Measurements from ENCODE around the gene C2. TPM values are rescaled to one million over a fixed set of nuclear protein-coding genes. Genes with fewer than 3 reads are reported as not detected.

Gene C2
- not detected in 2 replicates for total RNA-seq

DNA sequence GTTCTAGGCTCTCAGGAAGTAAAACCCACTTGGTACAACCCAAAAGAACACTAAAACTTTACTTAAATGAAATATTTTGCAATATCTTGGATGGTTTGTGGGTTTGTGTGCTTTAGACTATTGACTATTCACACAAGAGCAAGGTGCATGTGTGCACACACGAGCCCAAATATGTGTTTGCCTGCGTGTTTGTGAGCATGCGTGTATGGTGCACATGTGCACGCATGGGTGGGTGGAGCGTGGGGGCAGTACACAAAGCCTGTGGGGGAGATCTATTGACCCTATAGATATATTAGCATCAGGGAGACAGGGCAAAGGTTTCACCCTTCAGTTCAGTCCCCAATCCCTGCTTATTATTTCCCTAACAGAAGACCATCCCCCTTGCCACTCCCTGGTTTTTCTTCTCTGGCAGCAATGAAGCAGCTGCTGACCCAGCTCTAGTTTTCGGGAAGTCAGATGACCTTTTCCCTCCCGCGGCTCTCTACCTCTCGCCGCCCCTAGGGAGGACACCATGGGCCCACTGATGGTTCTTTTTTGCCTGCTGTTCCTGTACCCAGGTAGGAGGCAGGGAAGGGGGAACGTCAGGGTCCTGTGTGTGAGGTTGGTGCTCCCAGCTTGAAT is at the start of gene C2:
C2 (plus strand) TSS at position 476 of the 621 bp plus-strand sequence; CDS start at position 512, 36 bp downstream.

DNA sequence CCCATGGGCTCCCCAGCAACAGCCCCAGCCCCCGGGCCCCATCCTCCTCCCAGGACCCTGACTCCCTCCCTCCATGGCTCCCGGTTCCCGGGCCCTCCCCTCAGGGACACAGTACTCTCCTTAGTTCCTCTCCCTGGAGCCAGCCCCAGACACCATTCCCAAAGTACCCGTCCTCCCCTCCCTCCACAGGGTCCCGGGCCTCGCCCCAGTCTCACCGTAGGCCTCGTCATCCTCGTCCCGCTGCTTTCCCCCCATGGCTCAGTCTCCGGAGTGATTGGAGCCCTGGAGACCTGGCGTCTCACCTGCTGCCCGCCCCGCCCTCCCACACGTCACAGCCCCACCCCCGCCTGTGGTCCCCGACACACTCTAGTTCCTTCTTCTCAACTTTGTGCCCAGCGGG is 48.8 kb upstream of the C2 start, which contains the start of gene SLC44A4:
SLC44A4 (minus strand) TSS at position 272 of the 400 bp plus-strand sequence; CDS start at position 255, 17 bp downstream.

GRCh38 chr6:31897612-31898382 is 29.7 kb upstream of the C2 start, which contains the start of gene EHMT2:
TSS of gene EHMT2 (minus strand) at chr6:31897698. CDS start at chr6:31897677, 21 bp downstream.

DNA sequence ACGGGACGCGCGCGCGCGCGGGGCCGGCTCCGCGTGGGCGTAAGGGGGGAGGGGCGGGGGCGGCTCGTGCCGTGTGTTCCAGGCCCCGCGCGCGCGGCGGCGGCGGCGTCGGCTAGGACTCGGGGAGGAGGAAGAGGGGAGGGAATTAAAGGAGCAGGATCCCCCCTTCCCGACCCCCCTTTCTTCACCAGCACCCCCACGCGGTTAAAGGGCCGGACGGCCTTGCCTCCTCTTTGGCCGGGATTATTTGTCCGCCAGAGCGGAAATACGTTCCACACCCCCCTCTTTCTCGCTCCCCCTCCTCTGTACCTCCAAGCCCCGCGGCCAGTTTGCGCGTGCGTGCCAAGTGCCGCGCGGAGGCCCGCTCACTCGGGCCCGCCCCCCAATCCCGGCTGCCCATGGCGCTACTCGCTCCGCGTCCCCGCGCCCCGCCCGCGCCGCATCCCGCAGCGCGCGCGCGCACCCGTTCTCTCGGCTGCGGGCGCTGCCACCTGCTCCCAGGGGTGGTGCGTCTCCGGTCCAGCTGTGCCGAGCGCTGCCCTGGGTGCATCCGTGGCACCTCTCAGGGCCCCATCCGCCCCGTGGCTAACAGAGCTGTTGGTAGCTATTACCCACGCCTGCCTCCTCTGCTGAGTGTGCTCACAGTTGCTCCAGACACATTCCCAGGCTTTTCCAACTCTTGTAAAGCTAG is 25.4 kb upstream of the C2 start, which contains the start of gene ZBTB12:
ZBTB12 (minus strand) TSS at position 134 of the 691 bp plus-strand sequence. CDS start 781 bp downstream, outside the sequence.

DNA sequence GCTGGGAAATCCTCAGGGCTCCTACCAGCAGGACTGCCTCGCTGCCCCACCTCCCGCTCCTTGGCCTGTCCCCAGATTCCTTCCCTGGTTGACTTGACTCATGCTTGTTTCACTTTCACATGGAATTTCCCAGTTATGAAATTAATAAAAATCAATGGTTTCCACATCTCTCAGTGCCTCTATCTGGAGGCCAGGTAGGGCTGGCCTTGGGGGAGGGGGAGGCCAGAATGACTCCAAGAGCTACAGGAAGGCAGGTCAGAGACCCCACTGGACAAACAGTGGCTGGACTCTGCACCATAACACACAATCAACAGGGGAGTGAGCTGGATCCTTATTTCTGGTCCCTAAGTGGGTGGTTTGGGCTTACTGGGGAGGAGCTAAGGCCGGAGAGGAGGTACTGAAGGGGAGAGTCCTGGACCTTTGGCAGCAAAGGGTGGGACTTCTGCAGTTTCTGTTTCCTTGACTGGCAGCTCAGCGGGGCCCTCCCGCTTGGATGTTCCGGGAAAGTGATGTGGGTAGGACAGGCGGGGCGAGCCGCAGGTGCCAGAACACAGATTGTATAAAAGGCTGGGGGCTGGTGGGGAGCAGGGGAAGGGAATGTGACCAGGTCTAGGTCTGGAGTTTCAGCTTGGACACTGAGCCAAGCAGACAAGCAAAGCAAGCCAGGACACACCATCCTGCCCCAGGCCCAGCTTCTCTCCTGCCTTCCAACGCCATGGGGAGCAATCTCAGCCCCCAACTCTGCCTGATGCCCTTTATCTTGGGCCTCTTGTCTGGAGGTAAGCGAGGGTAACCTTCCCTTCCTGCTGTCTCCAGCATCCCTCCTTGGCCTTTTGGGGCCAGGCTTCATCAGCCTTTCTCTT is 18.2 kb downstream of the C2 start, which contains the start of gene CFB:
CFB (plus strand) TSS at position 589 of the 863 bp plus-strand sequence; CDS start at position 716, 127 bp downstream.

DNA sequence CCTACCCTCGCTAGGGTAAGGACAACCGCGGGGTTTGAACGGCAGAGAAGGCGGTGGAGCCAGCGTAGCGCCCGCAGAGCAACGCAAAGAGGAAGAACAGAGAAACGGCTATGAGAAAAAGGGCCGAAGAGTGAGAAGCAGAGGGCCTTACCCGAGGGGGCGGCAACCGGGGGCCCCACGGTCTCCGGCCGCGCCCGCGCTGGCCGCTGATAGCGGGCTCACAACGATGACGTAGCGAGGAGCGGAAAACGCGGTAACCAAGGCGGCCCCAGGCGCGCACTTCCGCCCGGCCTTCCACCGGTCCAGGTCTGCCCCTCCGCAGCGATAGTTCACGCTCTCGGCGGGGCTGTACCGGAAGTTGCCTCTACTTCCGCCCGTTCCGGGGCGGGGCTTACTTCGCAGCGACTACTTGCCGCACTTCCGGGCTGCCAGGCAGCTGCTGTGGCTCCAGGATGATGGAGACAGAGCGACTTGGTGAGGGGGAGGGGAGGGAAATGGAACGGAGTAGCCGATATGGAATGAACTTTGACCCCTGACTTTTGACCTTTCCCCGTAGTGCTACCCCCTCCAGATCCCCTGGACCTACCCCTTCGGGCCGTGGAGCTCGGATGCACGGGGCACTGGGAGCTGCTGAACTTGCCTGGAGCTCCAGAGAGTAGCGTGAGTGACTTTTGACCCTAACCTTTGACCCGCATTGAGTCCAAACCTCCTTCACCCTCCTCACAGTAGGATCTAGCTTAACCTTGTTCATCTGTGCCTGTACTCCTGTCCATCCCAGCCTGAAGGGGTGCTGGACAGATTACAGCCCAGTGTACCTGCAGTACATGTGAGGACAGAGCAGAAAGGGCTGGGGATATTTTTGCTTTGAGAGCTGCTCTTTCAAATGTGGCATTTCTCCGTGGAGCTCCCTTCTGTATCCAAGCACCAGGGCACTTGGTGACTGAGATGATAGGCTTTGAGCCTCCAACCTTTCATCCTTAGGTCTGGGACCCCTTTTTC is 31.5 kb downstream of the C2 start, which contains the start of the genes NELFE and SKIC2:
NELFE (minus strand) TSS at position 231 of the 999 bp plus-strand sequence. CDS start 525 bp downstream, outside the sequence.
SKIC2 (plus strand) TSS at position 435 of the 999 bp plus-strand sequence; CDS start at position 453, 18 bp downstream.

DNA sequence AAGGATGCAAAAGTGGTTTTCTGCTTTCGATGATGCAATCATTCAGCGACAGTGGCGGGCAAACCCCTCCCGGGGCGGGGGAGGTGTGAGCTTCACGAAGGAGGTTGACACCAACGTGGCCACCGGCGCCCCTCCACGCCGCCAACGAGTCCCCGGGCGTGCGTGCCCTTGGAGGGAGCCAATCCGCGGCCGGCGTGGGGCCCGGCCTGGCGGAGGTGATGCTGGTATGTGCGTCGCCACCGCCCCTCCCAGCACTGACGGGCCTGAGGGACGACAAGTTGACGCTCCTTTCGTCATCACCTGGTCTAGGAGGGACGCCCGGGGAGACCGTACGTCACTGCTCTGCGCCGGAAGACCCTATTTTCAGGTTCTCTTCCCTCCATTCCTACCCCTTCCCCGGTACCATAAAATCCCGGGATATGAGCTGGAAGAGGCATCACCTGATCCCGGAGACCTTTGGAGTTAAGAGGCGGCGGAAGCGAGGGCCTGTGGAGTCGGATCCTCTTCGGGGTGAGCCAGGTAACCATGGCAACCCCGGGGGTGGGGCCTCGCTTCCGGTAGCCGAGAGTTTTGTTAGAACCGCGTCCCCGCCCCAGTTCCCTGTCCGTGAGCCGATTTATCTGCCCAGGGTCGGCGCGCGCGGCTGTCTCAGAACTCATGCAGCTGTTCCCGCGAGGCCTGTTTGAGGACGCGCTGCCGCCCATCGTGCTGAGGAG is 44.6 kb downstream of the C2 start, which contains the start of gene DXO:
DXO (minus strand) TSS at position 146 of the 716 bp plus-strand sequence. CDS start 463 bp downstream, outside the sequence.

DNA sequence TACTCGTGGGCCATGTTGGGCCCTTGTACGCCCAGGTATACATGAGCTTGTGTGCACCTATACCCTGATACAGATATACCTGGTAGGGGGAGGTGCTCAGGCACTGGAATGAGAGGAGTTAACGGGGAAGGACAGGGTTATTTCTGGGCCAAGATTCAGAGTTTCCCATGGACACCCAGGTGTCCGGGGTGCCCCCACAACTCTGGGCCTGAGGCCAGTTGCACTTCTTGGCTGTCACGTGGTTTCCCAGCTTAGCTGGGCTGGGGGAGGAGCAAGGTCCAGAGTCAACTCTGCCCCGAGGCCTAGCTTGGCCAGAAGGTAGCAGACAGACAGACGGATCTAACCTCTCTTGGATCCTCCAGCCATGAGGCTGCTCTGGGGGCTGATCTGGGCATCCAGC is 54.2 kb downstream of the C2 start, which contains the start of gene C4A:
C4A (plus strand) TSS at position 314 of the 400 bp plus-strand sequence; CDS start at position 365, 51 bp downstream.

Other genes starting within 250 kb of the C2 start
- gene LY6G5C, start 246.7 kb upstream of the C2 start, total RNA-seq, result 0.70 and 0.76 TPM in 2 replicates
- gene ABHD16A, start 224.4 kb upstream of the C2 start, total RNA-seq, result 24.0 and 27.8 TPM in 2 replicates
- gene LY6G6F, start 220.9 kb upstream of the C2 start, total RNA-seq, result not detected in 2 replicates
- gene LY6G6D, start 212.4 kb upstream of the C2 start, total RNA-seq, result not detected in 2 replicates
- gene LY6G6C, start 206.0 kb upstream of the C2 start, total RNA-seq, result 0.15 TPM in 1 of 2 replicates, not detected in the other
- not detected in 2 replicates for gene MPIG6B, start 204.3 kb upstream of the C2 start, total RNA-seq
- 9.5 and 16.1 TPM in 2 replicates for gene DDAH2, start 198.4 kb upstream of the C2 start, total RNA-seq
- gene CLIC1, start 191.2 kb upstream of the C2 start, total RNA-seq, result 805 and 887 TPM in 2 replicates
- 6.2 and 7.4 TPM in 2 replicates for gene MSH5, start 187.7 kb upstream of the C2 start, total RNA-seq
- gene SAPCD1, start 165.1 kb upstream of the C2 start, total RNA-seq, result 0.70 and 1.5 TPM in 2 replicates
- gene VWA7, start 150.4 kb upstream of the C2 start, total RNA-seq, result 0.19 and 0.86 TPM in 2 replicates
- gene VARS1, start 132.0 kb upstream of the C2 start, total RNA-seq, result 84.7 and 118 TPM in 2 replicates
- 95.7 and 134 TPM in 2 replicates for gene LSM2, start 120.8 kb upstream of the C2 start, total RNA-seq
- 0.53 and 0.62 TPM in 2 replicates for gene HSPA1L, start 112.4 kb upstream of the C2 start, total RNA-seq
- 37.6 and 59.1 TPM in 2 replicates for gene HSPA1A, start 112.2 kb upstream of the C2 start, total RNA-seq
- 76.1 and 133 TPM in 2 replicates for gene HSPA1B, start 100.0 kb upstream of the C2 start, total RNA-seq
- gene NEU1, start 64.9 kb upstream of the C2 start, total RNA-seq, result 33.3 and 33.7 TPM in 2 replicates
- 0.04 TPM in 1 of 2 replicates, not detected in the other for gene SLC44A4, start 48.7 kb upstream of the C2 start, total RNA-seq
- gene EHMT2, start 30.0 kb upstream of the C2 start, total RNA-seq, result 22.2 and 24.5 TPM in 2 replicates
- 0.30 and 0.39 TPM in 2 replicates for gene ZBTB12, start 25.6 kb upstream of the C2 start, total RNA-seq
- gene CFB, start 18.4 kb downstream of the C2 start, total RNA-seq, result 1.2 and 3.4 TPM in 2 replicates
- 129 and 171 TPM in 2 replicates for gene NELFE, start 31.3 kb downstream of the C2 start, total RNA-seq
- gene SKIC2, start 31.5 kb downstream of the C2 start, total RNA-seq, result 34.5 and 47.2 TPM in 2 replicates
- 17.2 and 20.9 TPM in 2 replicates for gene DXO, start 44.4 kb downstream of the C2 start, total RNA-seq
- 1.7 and 3.4 TPM in 2 replicates for gene C4A, start 54.3 kb downstream of the C2 start, total RNA-seq
- gene C4B, start 87.1 kb downstream of the C2 start, total RNA-seq, result 1.2 and 2.4 TPM in 2 replicates
- gene CYP21A2, start 110.7 kb downstream of the C2 start, total RNA-seq, result not detected in 2 replicates
- 0.23 and 0.30 TPM in 2 replicates for gene TNXB, start 181.6 kb downstream of the C2 start, total RNA-seq
- 16.0 and 22.0 TPM in 2 replicates for gene ATF6B, start 200.5 kb downstream of the C2 start, total RNA-seq
- gene FKBPL, start 202.6 kb downstream of the C2 start, total RNA-seq, result 4.5 and 7.8 TPM in 2 replicates
- gene PRRT1, start 224.2 kb downstream of the C2 start, total RNA-seq, result not detected in 2 replicates
- gene PPT2, start 226.4 kb downstream of the C2 start, total RNA-seq, result 14.3 and 17.5 TPM in 2 replicates
- 0.57 and 1.0 TPM in 2 replicates for gene EGFL8, start 236.9 kb downstream of the C2 start, total RNA-seq
- 49.2 and 63.7 TPM in 2 replicates for gene AGPAT1, start 248.4 kb downstream of the C2 start, total RNA-seq